CMK (cell line): ENCODE measurements around the gene SLC43A1.

Experiments used
- DNase-seq: peaks from one replicate; pipeline ENCODE4 v3.0.0-alpha.2; 2010; ENCODE audit warnings: low read depth

Gene SLC43A1

GRCh38 chr11:57479021-57479663 is 36.4 kb downstream of the SLC43A1 start:
- DNase-seq = no peak

GRCh38 chr11:57477507-57478189 is 37.9 kb downstream of the SLC43A1 start:
- no peak for DNase-seq

- no peak for DNase-seq
These were observed 38.6 kb downstream of the SLC43A1 start for GRCh38 chr11:57476757-57477506.

GRCh38 chr11:57476047-57476756 is 39.3 kb downstream of the SLC43A1 start:
- DNase-seq = no peak

- no peak for DNase-seq
These were observed 39.8 kb downstream of the SLC43A1 start for GRCh38 chr11:57475671-57476046.

- DNase-seq = no peak
These were observed 40.3 kb downstream of the SLC43A1 start for GRCh38 chr11:57475191-57475590.

GRCh38 chr11:57474803-57475115 is 40.7 kb downstream of the SLC43A1 start:
- DNase-seq = no peak

GRCh38 chr11:57474017-57474802 is 41.3 kb downstream of the SLC43A1 start:
- DNase-seq = peak; percentile 58

- no peak for DNase-seq
These were observed 42.1 kb downstream of the SLC43A1 start for GRCh38 chr11:57473285-57473841.

GRCh38 chr11:57471496-57471895 is 44.0 kb downstream of the SLC43A1 start:
- DNase-seq = no peak

- DNase-seq = no peak
These were observed 46.2 kb downstream of the SLC43A1 start for GRCh38 chr11:57469268-57469667.

- no peak for DNase-seq
These were observed 47.2 kb downstream of the SLC43A1 start for GRCh38 chr11:57468276-57468675.

- no peak for DNase-seq
These were observed 47.9 kb downstream of the SLC43A1 start for GRCh38 chr11:57467508-57468157.

GRCh38 chr11:57466680-57467079 is 48.8 kb downstream of the SLC43A1 start:
- no peak for DNase-seq

- no peak for DNase-seq
These were observed 50.8 kb downstream of the SLC43A1 start for GRCh38 chr11:57464539-57465181.

GRCh38 chr11:57463671-57464538 is 51.6 kb downstream of the SLC43A1 start:
- no peak for DNase-seq

GRCh38 chr11:57462597-57462996 is 52.9 kb downstream of the SLC43A1 start:
- DNase-seq = no peak

- no peak for DNase-seq
These were observed 53.5 kb downstream of the SLC43A1 start for GRCh38 chr11:57461841-57462489.
